AG04449 (cell line): ENCODE results near the gene GNG2.

Experiments
- CTCF ChIA-PET: fragments of 350-600 bp; formaldehyde crosslinking; extraction: SDS; loops from one replicate; lab custom pipeline; 2021; ENCODE audit warnings: antibody characterized with exemption; lab: Yijun Ruan, JAX
- POLR2A ChIA-PET: fragments of 400-600, 350-600 bp; formaldehyde crosslinking; extraction: SDS; loops from one replicate; lab custom pipeline; 2020; ENCODE audit warnings: antibody characterized with exemption, inconsistent platforms; lab: Yijun Ruan, JAX
- DNase-seq: peaks from one replicate; pipeline ENCODE4 v3.0.0-alpha.2; 2010; ENCODE audit warnings: low read depth, low spot score
- H3K4me3 ChIP-seq: 2 replicates; pipeline ENCODE4 v1.5.1; 2011; ENCODE audit warnings: low read depth, mild to moderate bottlenecking, control low read depth, low read length
- TF ChIP-seq, protein P1 (sequence below): IDR thresholded peaks from one replicate; pipeline ENCODE4 v1.5.1; 2011; ENCODE audit warnings: mild to moderate bottlenecking, moderate library complexity, low read length, control low read depth, inconsistent platforms; ENCODE audit not compliant: insufficient read depth; ENCODE audit errors: missing control alignments

The GNG2 gene

DNA sequence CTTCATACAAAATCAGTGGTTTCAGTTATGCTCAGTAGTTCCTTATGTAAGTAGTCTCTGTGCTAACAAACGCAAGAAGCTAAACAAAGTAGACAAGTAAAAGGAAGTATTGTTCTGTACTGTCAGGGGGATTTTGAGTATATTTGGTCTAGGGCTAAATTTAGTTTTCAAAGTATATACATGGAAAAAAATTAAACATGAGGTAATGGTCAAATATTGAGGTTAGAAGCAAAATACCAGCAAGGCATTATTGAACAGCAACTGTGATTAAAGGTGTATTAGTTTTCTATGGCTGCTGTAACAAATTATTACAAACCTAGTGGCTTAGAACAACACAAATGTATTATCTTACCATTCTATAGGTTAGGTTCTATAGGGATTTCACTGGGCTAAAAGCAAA is 18.8 kb downstream of the GNG2 start:
- DNase-seq, result no peak
- ChIA-PET CTCF (no interaction called here), POLR2A (no interaction called here)
- no peak overlapping the region for H3K4me3 ChIP-seq
- TF ChIP-seq, protein P1, sequence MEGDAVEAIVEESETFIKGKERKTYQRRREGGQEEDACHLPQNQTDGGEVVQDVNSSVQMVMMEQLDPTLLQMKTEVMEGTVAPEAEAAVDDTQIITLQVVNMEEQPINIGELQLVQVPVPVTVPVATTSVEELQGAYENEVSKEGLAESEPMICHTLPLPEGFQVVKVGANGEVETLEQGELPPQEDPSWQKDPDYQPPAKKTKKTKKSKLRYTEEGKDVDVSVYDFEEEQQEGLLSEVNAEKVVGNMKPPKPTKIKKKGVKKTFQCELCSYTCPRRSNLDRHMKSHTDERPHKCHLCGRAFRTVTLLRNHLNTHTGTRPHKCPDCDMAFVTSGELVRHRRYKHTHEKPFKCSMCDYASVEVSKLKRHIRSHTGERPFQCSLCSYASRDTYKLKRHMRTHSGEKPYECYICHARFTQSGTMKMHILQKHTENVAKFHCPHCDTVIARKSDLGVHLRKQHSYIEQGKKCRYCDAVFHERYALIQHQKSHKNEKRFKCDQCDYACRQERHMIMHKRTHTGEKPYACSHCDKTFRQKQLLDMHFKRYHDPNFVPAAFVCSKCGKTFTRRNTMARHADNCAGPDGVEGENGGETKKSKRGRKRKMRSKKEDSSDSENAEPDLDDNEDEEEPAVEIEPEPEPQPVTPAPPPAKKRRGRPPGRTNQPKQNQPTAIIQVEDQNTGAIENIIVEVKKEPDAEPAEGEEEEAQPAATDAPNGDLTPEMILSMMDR, result no peak

- POLR2A ChIA-PET, result no interaction called here
- DNase-seq, result no peak
- TF ChIP-seq, protein P1, result no peak
- H3K4me3 ChIP-seq, result no peak overlapping the region
- CTCF ChIA-PET, result interaction anchor here (1.2 to 1.3 kb wide), 2 partner anchors 11 to 98 kb away, joined by 3 to 4 read pairs; no protein-coding TSS in a partner anchor
Measured at GRCh38 chr14:51880835-51881580, 20.6 kb downstream of the GNG2 start.

- ChIA-PET POLR2A (no interaction called here), CTCF (no interaction called here)
- DNase-seq, result no peak
- TF ChIP-seq, protein P1, result no peak
- H3K4me3 ChIP-seq, result no peak overlapping the region
Measured at GRCh38 chr14:51881636-51882035, 21.2 kb downstream of the GNG2 start.

- DNase-seq, result no peak
- TF ChIP-seq, protein P1, result no peak
- POLR2A ChIA-PET, result no interaction called here
- H3K4me3 ChIP-seq, result no peak overlapping the region
- CTCF ChIA-PET, result interaction anchor here (1.0 kb wide), 1 partner anchor 20 kb away, joined by 3 read pairs; no protein-coding TSS in a partner anchor
Measured at GRCh38 chr14:51883232-51883631, 22.8 kb downstream of the GNG2 start.

DNA sequence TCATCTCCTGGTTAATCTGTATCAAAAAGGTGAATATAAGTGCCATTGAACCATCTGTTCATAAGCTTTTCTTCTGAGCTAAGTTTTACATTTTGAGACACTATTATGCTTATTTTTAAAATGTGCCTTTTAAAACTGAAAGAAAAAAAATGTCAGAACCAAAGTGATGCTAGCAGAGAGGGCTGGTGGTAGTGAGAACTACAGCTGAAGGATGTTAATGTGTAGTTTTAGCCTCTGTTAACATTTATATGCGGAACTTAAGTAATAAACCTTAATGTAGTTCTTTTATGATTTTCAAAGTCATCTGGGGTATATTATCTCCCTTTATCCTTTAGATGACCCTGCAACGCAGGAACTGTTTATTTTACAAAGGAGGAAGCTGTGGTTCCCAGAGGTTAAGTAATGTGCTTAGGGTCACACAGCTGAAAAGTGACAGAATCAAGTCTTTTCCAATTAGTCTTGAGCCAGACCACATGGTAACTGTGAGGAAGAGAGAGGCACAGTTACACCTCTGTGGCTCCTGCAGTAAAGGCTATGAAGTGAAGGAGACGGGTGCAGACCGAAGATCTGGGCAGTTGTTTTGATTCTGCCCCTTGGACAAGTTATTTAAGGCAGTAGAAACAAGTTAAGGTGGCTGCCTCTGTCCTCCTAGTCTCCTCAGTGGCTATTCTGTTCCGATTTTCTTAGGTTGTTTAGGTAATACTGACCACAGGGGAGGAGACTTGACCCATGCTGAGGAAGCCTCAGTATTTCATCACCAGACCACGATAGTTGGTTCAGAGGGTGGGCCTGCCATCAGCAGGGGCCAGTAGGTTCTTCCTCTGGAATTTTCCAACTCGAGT is 23.9 kb downstream of the GNG2 start:
- H3K4me3 ChIP-seq, result no peak overlapping the region
- DNase-seq, result no peak
- TF ChIP-seq, protein P1, result no peak
- POLR2A ChIA-PET, result no interaction called here
- CTCF ChIA-PET, result interaction anchor here (0.6 to 1.0 kb wide), 2 partner anchors 10 to 21 kb away, joined by 3 read pairs; no protein-coding TSS in a partner anchor

- TF ChIP-seq, protein P1, result no peak
- no peak overlapping the region for H3K4me3 ChIP-seq
- POLR2A ChIA-PET, result no interaction called here
- DNase-seq, result no peak
- CTCF ChIA-PET, result interaction anchor here (1.2 to 1.7 kb wide), 2 partner anchors 12 to 13 kb away, joined by 3 read pairs; no protein-coding TSS in a partner anchor
Measured at GRCh38 chr14:51889851-51890250, 29.4 kb downstream of the GNG2 start.
